Panc1 (cell line): ENCODE data around the gene TPST2.

Source experiments
- TF ChIP-seq, protein P1 (sequence below), 2 experiments: IDR thresholded peaks; 2 replicates each; pipeline ENCODE4 v1.6.1; 2011 to 2012; ENCODE audit warnings: low read depth in 2 of 2, control low read depth in 1 of 2, low read length in 1 of 2, mild to moderate bottlenecking in 1 of 2, moderate library complexity in 1 of 2; ENCODE audit not compliant: insufficient read depth in 1 of 2
- TF ChIP-seq, protein P2 (sequence below): fragments of 450-650 bp; IDR thresholded peaks from 2 replicates; pipeline ENCODE4 v1.5.1; 2017; ENCODE audit warnings: mild to moderate bottlenecking

DNA sequence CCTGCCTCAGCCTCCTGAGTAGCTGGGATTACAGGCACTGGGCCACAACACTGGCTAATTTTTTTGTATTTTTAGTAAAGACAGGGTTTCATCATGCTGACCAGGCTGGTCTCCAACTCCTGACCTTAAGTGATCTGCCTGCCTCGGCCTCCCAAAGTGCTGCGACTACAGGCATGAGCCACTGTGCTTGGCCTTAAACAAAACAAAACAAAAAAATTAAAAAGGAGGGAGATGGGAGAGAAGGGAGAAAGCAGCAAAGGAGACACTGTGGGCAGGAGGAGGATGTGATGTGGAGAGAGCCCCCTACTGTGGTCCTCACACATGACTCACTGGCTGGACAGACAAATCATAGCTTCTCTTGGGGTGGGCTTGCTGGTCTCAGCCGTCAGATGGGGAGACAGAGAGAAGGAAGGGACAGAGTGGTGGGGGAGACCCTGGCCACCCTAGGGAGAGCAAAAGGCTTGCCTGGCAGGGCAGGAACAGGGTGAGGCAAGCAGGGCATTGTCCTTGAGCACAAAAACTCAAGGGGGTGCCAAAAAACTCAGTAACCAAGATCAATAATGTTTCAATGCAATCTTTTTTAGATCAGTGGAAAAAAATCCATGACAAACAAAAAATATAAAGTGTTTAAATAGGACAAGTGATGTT, 31.6 kb downstream of the TPST2 start:
- TF ChIP-seq, protein P1, sequence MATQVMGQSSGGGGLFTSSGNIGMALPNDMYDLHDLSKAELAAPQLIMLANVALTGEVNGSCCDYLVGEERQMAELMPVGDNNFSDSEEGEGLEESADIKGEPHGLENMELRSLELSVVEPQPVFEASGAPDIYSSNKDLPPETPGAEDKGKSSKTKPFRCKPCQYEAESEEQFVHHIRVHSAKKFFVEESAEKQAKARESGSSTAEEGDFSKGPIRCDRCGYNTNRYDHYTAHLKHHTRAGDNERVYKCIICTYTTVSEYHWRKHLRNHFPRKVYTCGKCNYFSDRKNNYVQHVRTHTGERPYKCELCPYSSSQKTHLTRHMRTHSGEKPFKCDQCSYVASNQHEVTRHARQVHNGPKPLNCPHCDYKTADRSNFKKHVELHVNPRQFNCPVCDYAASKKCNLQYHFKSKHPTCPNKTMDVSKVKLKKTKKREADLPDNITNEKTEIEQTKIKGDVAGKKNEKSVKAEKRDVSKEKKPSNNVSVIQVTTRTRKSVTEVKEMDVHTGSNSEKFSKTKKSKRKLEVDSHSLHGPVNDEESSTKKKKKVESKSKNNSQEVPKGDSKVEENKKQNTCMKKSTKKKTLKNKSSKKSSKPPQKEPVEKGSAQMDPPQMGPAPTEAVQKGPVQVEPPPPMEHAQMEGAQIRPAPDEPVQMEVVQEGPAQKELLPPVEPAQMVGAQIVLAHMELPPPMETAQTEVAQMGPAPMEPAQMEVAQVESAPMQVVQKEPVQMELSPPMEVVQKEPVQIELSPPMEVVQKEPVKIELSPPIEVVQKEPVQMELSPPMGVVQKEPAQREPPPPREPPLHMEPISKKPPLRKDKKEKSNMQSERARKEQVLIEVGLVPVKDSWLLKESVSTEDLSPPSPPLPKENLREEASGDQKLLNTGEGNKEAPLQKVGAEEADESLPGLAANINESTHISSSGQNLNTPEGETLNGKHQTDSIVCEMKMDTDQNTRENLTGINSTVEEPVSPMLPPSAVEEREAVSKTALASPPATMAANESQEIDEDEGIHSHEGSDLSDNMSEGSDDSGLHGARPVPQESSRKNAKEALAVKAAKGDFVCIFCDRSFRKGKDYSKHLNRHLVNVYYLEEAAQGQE (IDR thresholded peaks at IDR 0.05; ENCODE audit: insufficient read depth in 1 of 2, low read depth in 2 of 2, low read length in 1 of 2): no peak
- TF ChIP-seq, protein P2, sequence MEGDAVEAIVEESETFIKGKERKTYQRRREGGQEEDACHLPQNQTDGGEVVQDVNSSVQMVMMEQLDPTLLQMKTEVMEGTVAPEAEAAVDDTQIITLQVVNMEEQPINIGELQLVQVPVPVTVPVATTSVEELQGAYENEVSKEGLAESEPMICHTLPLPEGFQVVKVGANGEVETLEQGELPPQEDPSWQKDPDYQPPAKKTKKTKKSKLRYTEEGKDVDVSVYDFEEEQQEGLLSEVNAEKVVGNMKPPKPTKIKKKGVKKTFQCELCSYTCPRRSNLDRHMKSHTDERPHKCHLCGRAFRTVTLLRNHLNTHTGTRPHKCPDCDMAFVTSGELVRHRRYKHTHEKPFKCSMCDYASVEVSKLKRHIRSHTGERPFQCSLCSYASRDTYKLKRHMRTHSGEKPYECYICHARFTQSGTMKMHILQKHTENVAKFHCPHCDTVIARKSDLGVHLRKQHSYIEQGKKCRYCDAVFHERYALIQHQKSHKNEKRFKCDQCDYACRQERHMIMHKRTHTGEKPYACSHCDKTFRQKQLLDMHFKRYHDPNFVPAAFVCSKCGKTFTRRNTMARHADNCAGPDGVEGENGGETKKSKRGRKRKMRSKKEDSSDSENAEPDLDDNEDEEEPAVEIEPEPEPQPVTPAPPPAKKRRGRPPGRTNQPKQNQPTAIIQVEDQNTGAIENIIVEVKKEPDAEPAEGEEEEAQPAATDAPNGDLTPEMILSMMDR: no peak
